MM.1S (cell line): ENCODE data around the gene SMG6.

Experiments used
- DNase-seq: peaks from one replicate; pipeline ENCODE4 v3.0.0-alpha.2; 2015
- H2AFZ ChIP-seq: fragments of 300-600 bp; sonication (generic); 2 replicates; pipeline ENCODE4 v1.6.0; 2016; ENCODE audit warnings: antibody characterized with exemption, low read length
- H3F3A ChIP-seq: fragments of 300-600 bp; sonication (generic); 2 replicates; pipeline ENCODE4 v1.6.1; 2016; ENCODE audit warnings: mild to moderate bottlenecking, antibody characterized with exemption, low read length, moderate library complexity, mixed read lengths; ENCODE audit not compliant: insufficient read depth
- H3K27ac ChIP-seq: fragments of 300-600 bp; sonication (generic); 2 replicates; pipeline ENCODE4 v1.5.1; 2016; ENCODE audit warnings: mild to moderate bottlenecking, low read length
- H3K27me3 ChIP-seq: fragments of 300-600 bp; sonication (generic); replicated peaks from 2 replicates; pipeline ENCODE4 v1.6.0; 2016; ENCODE audit warnings: low read length; ENCODE audit not compliant: insufficient read depth
- H3K36me3 ChIP-seq: fragments of 300-600 bp; sonication (generic); replicated peaks from 2 replicates; pipeline ENCODE4 v1.6.1; 2016; ENCODE audit warnings: mild to moderate bottlenecking, low read length, mixed read lengths; ENCODE audit not compliant: insufficient read depth
- H3K4me1 ChIP-seq: fragments of 300-600 bp; sonication (generic); 2 replicates; pipeline ENCODE4 v1.6.1; 2016; ENCODE audit warnings: low read length, mixed read lengths
- H3K4me2 ChIP-seq: fragments of 300-600 bp; sonication (generic); 2 replicates; pipeline ENCODE4 v1.6.0; 2016; ENCODE audit warnings: low read depth, low read length
- H3K4me3 ChIP-seq: fragments of 300-600 bp; sonication (generic); 2 replicates; pipeline ENCODE4 v1.5.1; 2016; ENCODE audit warnings: low read length, mixed read lengths
- H3K79me2 ChIP-seq: fragments of 300-600 bp; sonication (generic); 2 replicates; pipeline ENCODE4 v1.6.1; 2016; ENCODE audit warnings: mixed run types, low read length, mixed read lengths
- H3K9ac ChIP-seq: fragments of 300-600 bp; sonication (generic); 2 replicates; pipeline ENCODE4 v1.6.1; 2016; ENCODE audit warnings: low read length, mixed read lengths
- H3K9me2 ChIP-seq: fragments of 300-600 bp; sonication (generic); replicated peaks from 2 replicates; pipeline ENCODE4 v1.6.1; 2016; ENCODE audit warnings: mild to moderate bottlenecking, low read length, mixed read lengths; ENCODE audit not compliant: insufficient read depth
- H3K9me3 ChIP-seq: fragments of 300-600 bp; sonication (generic); replicated peaks from 2 replicates; pipeline ENCODE4 v1.6.1; 2016; ENCODE audit warnings: mild to moderate bottlenecking, low read length, mixed read lengths; ENCODE audit not compliant: insufficient read depth
- H4K20me1 ChIP-seq: fragments of 300-600 bp; sonication (generic); 2 replicates; pipeline ENCODE4 v1.6.1; 2016; ENCODE audit warnings: mild to moderate bottlenecking, low read length, moderate library complexity, mixed read lengths; ENCODE audit not compliant: insufficient read depth
- CTCF ChIP-seq: fragments of 300-600 bp; sonication (generic); IDR thresholded peaks from 2 replicates; pipeline ENCODE4 v1.5.1; 2016; ENCODE audit warnings: antibody characterized with exemption, low read length, mixed read lengths
- EZH2 ChIP-seq: fragments of 300-600 bp; sonication (generic); optimal IDR thresholded peaks from 2 replicates; pipeline ENCODE3; 2017; ENCODE audit warnings: low read depth, mild to moderate bottlenecking, antibody characterized with exemption, low read length, mixed read lengths
- EZH2phosphoT487 ChIP-seq: fragments of 300-600 bp; sonication (generic); IDR thresholded peaks from 2 replicates; pipeline ENCODE4 v1.6.1; 2018; ENCODE audit warnings: antibody characterized with exemption, low read length

Gene SMG6

GRCh38 chr17:2040942-2041560, 262.5 kb downstream of the SMG6 start:
- Histone ChIP-seq H3K4me1 (peaks cover 8% of the 10 kb centered on the region; the same call in 1 of the 2 replicates), H3K9ac (peak overlapping the region; percentile 33; the same call in 1 of the 2 replicates), H3K27ac (no peak overlapping the region), H3K4me3 (peak overlapping the region; percentile 87), H3K9me2 (no peaks in the 10 kb centered on the region), H3K4me2 (peak overlapping the region; percentile 99), H2AFZ (peak overlapping the region; percentile 56), H3K9me3 (no peaks in the 10 kb centered on the region), H3F3A (no peaks in the 10 kb centered on the region), H4K20me1 (no peaks in the 10 kb centered on the region), H3K27me3 (no peaks in the 10 kb centered on the region), H3K36me3 (no peaks in the 10 kb centered on the region), H3K79me2 (peaks cover 23% of the 10 kb centered on the region)
- TF ChIP-seq EZH2 = no peak
- no peak for TF ChIP-seq EZH2phosphoT487
- no peak for TF ChIP-seq CTCF
- DNase-seq = no peak

GRCh38 chr17:2040219-2040827, 263.3 kb downstream of the SMG6 start:
- Histone ChIP-seq H3K9me3 (no peaks in the 10 kb centered on the region), H3F3A (no peaks in the 10 kb centered on the region), H3K79me2 (peaks cover 23% of the 10 kb centered on the region), H3K9ac (no peak overlapping the region), H3K9me2 (no peaks in the 10 kb centered on the region), H3K4me1 (peaks cover 8% of the 10 kb centered on the region; the same call in 1 of the 2 replicates), H3K4me2 (no peak overlapping the region), H3K36me3 (no peaks in the 10 kb centered on the region), H3K27me3 (no peaks in the 10 kb centered on the region), H4K20me1 (no peaks in the 10 kb centered on the region), H2AFZ (no peak overlapping the region), H3K27ac (no peak overlapping the region), H3K4me3 (no peak overlapping the region)
- no peak for DNase-seq
- no peak for TF ChIP-seq CTCF
- TF ChIP-seq EZH2phosphoT487 = no peak
- no peak for TF ChIP-seq EZH2

- Histone ChIP-seq H3K79me2 (peaks cover 2% of the 10 kb centered on the region), H3K9me2 (no peaks in the 10 kb centered on the region), H3K27ac (no peak overlapping the region), H3K4me1 (peaks cover 4% of the 10 kb centered on the region; the same call in 1 of the 2 replicates), H3K9ac (no peak overlapping the region), H2AFZ (no peak overlapping the region), H3K36me3 (no peaks in the 10 kb centered on the region), H3K4me3 (no peak overlapping the region), H4K20me1 (no peaks in the 10 kb centered on the region), H3F3A (no peaks in the 10 kb centered on the region), H3K4me2 (no peak overlapping the region), H3K9me3 (no peaks in the 10 kb centered on the region), H3K27me3 (no peaks in the 10 kb centered on the region)
- DNase-seq = no peak
- TF ChIP-seq EZH2phosphoT487 (no peak), CTCF (no peak), EZH2 (no peak)
Measured at GRCh38 chr17:2037155-2037554, 266.4 kb downstream of the SMG6 start.
